K562 (cell line): Measurements from ENCODE around the gene SCYL1. TPM values are rescaled to one million over a fixed set of nuclear protein-coding genes. Genes with fewer than 3 reads are reported as not detected.
A peak's percentile ranks its signal among the peaks of the same experiment; 100 is the strongest.

Experiments used
- CAMTA2 ChIP-seq: fragments of 250-450 bp; sonication (Bioruptor Pico); conservative IDR thresholded peaks from 2 replicates; pipeline ENCODE4 v1.5.1; 2022
- CBX2 ChIP-seq: fragments of 200-600 bp; sonication (generic); IDR thresholded peaks from one replicate; pipeline ENCODE4 v1.6.1; 2012; ENCODE audit warnings: mild to moderate bottlenecking, low read length, inconsistent platforms; ENCODE audit not compliant: insufficient read depth, poor library complexity, severe bottlenecking
- EP300 ChIP-seq: IDR thresholded peaks from 2 replicates; pipeline ENCODE4 v1.6.1; 2012; ENCODE audit warnings: low read length, improper control_type of control experiment
- HMGXB4 ChIP-seq: sonication (generic); formaldehyde crosslinking; IDR thresholded peaks from 2 replicates; pipeline ENCODE4 v1.8.1; 2023; ENCODE audit warnings: mild to moderate bottlenecking, missing genetic modification reagents
- JUNB ChIP-seq: fragments of 450-650 bp; formaldehyde crosslinking; conservative IDR thresholded peaks from 2 replicates; pipeline ENCODE4 v1.4.0; 2020; ENCODE audit warnings: mild to moderate bottlenecking
- MED1 ChIP-seq: sonication (generic); formaldehyde crosslinking; IDR thresholded peaks from 2 replicates; pipeline ENCODE4 v1.8.1; 2023; ENCODE audit warnings: missing genetic modification reagents, borderline replicate concordance
- NEUROD1 ChIP-seq: fragments of 150-350 bp; IDR thresholded peaks from 2 replicates; pipeline ENCODE4 v1.6.1; 2014; ENCODE audit warnings: borderline replicate concordance, low read length, low read depth; ENCODE audit not compliant: partially characterized antibody
- NRF1 ChIP-seq, 2 experiments: fragments of 450-650 bp; IDR thresholded peaks in 1 of 2; conservative IDR thresholded peaks in 1 of 2; 2 replicates each; pipeline ENCODE4 v1.6.1; 2014; ENCODE audit warnings: mild to moderate bottlenecking in 2 of 2
- PTBP1 ChIP-seq: fragments of 200-400 bp; formaldehyde crosslinking; IDR thresholded peaks from 2 replicates; pipeline ENCODE4 v1.6.1; 2017; ENCODE audit warnings: low read depth, low read length
- SMARCA5 ChIP-seq: fragments of 450-650 bp; IDR thresholded peaks from 2 replicates; pipeline ENCODE4 v1.6.1; 2016
- TBL1XR1 ChIP-seq, 2 experiments: IDR thresholded peaks; 2 replicates each; pipeline ENCODE4 v1.6.1; 2012; ENCODE audit warnings: improper control_type of control experiment in 2 of 2, low read length in 2 of 2, mild to moderate bottlenecking in 1 of 2
- TRIM24 ChIP-seq, 2 experiments: fragments of 450-650 bp; IDR thresholded peaks; 2 replicates each; pipeline ENCODE4 v1.6.1; 2016
- TSHZ1 ChIP-seq: fragments of 250-450 bp; sonication (Bioruptor Pico); IDR thresholded peaks from 2 replicates; pipeline ENCODE4 v1.4.0; 2020; ENCODE audit warnings: mild to moderate bottlenecking, moderate library complexity
- ZBTB11 ChIP-seq, 3 experiments: fragments of 200-800 bp in 1 of 3; fragments of 250-450 bp in 1 of 3; fragments of 450-650 bp in 1 of 3; sonication (Bioruptor Pico) in 1 of 3; sonication (Bioruptor generic) in 1 of 3; formaldehyde crosslinking in 1 of 3; IDR thresholded peaks; 2 replicates each; pipeline versions ENCODE4 v1.6.1 to v1.8.0; 2016 to 2022; ENCODE audit warnings: mild to moderate bottlenecking in 2 of 3, missing genetic modification characterization in 2 of 3, missing compliant biosample characterization in 1 of 3, moderate library complexity in 1 of 3
- ZKSCAN3 ChIP-seq: fragments of 250-450 bp; sonication (Bioruptor Pico); IDR thresholded peaks from 2 replicates; pipeline ENCODE4 v1.4.0; 2020
- ZNF696 ChIP-seq: fragments of 250-450 bp; sonication (Bioruptor Pico); conservative IDR thresholded peaks from 2 replicates; pipeline ENCODE4 v1.4.0; 2020; ENCODE audit warnings: mild to moderate bottlenecking, moderate library complexity
- polyA plus RNA-seq, 8 experiments: library from polyadenylated mRNA; depleted of rRNA in 4 of 8; stranded (reverse) in 5 of 8; unstranded in 3 of 8; fragments of >200 nt; fragmentation: Nextera tagmentation in 2 of 8; fragmentation: Illumina TruSeq in 1 of 8; extraction: Ambion mirVana in 2 of 8; extraction: Trizol in 1 of 8; gene quantifications; 2 replicates each; pipeline versions ENCODE4 v1.2.1 to v1.2.3, GENCODE V29; 2011 to 2014; ENCODE audit warnings: inconsistent platforms in 1 of 8, missing spikeins in 1 of 8
- total RNA-seq, 7 experiments: library from RNA; depleted of rRNA in 6 of 7; stranded (reverse); fragments of >200 nt in 6 of 7; fragmentation: Illumina TruSeq in 2 of 7; extraction: Trizol in 2 of 7; gene quantifications; 2 replicates each; pipeline versions ENCODE4 v1.2.1 to v1.2.3, GENCODE V29; 2011 to 2021; ENCODE audit warnings: low replicate concordance in 1 of 7

Gene SCYL1
- total and polyA plus RNA-seq, 9 of the 15 experiments (the other 6 are each of a cell fraction or from before 2014, with no cell fraction given), result 1.9 to 145 (median 57.6) TPM

- TF ChIP-seq ZKSCAN3 (CRISPR knock-in tag) (no peak), TBL1XR1 (IDR thresholded peaks at IDR 0.05; ENCODE audit: low read length in 2 of 2) (peak; percentile 71 to 83; a peak in 3 of 4 replicates), PTBP1 (no peak), EP300 (peak; percentile 99), JUNB (no peak), TSHZ1 (CRISPR knock-in tag) (0 out of 2 replicates have a peak, but pooled peaks have one; percentile 10), HMGXB4 (CRISPR knock-in tag) (no peak), ZBTB11 (CRISPR knock-in tag; IDR thresholded peaks at IDR 0.05) (no peak), ZNF696 (no peak), MED1 (peak; percentile 96; the same call in 1 of the 2 replicates), NEUROD1 (peak; percentile 97), CBX2 (no peak), CAMTA2 (no peak), SMARCA5 (no peak), TRIM24 (IDR thresholded peaks at IDR 0.05) (peak; percentile 9 to 97; a peak in 2 of 4 replicates), NRF1 (conservative IDR thresholded peaks at IDR 0.05 in 1 of 2, IDR thresholded peaks at IDR 0.05 in 1 of 2) (peak; percentile 94 to 95)
Measured at GRCh38 chr11:65497141-65498041, 27.5 kb upstream of the SCYL1 start (continued).
